GM08714 (cell line): ENCODE measurements around the gene CHI3L2.

Experiments used
- H3K4me3 ChIP-seq: fragments of 200-500 bp; sonication (Bioruptor generic); 2 replicates; pipeline ENCODE4 v1.5.1; 2014; ENCODE audit warnings: mild to moderate bottlenecking, low read length, inconsistent platforms
- ZNF274 ChIP-seq: IDR thresholded peaks from 2 replicates; pipeline ENCODE4 v1.6.1; 2012; ENCODE audit warnings: mild to moderate bottlenecking, low read depth, low read length

CHI3L2 gene

GRCh38 chr1:111197598-111198284 is 29.8 kb upstream of the CHI3L2 start:
- H3K4me3 ChIP-seq, result peak overlapping the region; percentile 13; the same call in 1 of the 2 replicates
- TF ChIP-seq ZNF274, result no peak

- no peak for TF ChIP-seq ZNF274
- peak overlapping the region; percentile 13; the same call in 1 of the 2 replicates for H3K4me3 ChIP-seq
Observed at GRCh38 chr1:111198836-111199235, 28.7 kb upstream of the CHI3L2 start.

GRCh38 chr1:111199329-111199728 is 28.2 kb upstream of the CHI3L2 start:
- TF ChIP-seq ZNF274, result no peak

GRCh38 chr1:111199881-111200801 is 27.4 kb upstream of the CHI3L2 start, which contains the start of gene DENND2D:
DENND2D (minus strand) TSS chr1:111200646; CDS start chr1:111200459, 187 bp downstream.
- TF ChIP-seq ZNF274, result no peak
- H3K4me3 ChIP-seq, result peak within 1 kb of the TSS; percentile 13; the same call in 1 of the 2 replicates

More at GRCh38 chr1:111199329-111199728, 28.2 kb upstream of the CHI3L2 start:
- peak overlapping the region; percentile 13; the same call in 1 of the 2 replicates for H3K4me3 ChIP-seq

- H3K4me3 ChIP-seq, result no peak overlapping the region; the same call in 1 of the 2 replicates
- no peak for TF ChIP-seq ZNF274
Observed at GRCh38 chr1:111200802-111201161, 26.7 kb upstream of the CHI3L2 start.

- no peak overlapping the region; the same call in 1 of the 2 replicates for H3K4me3 ChIP-seq
- no peak for TF ChIP-seq ZNF274
Observed at GRCh38 chr1:111201275-111202090, 26.0 kb upstream of the CHI3L2 start.

- H3K4me3 ChIP-seq, result no peak overlapping the region; the same call in 1 of the 2 replicates
- no peak for TF ChIP-seq ZNF274
Observed at GRCh38 chr1:111202366-111202706, 25.2 kb upstream of the CHI3L2 start.

- no peak for TF ChIP-seq ZNF274
- H3K4me3 ChIP-seq, result peak overlapping the region; percentile 66; the same call in 1 of the 2 replicates
Observed at GRCh38 chr1:111202707-111203623, 24.5 kb upstream of the CHI3L2 start.

GRCh38 chr1:111203681-111204200 is 23.8 kb upstream of the CHI3L2 start:
- TF ChIP-seq ZNF274, result no peak
- H3K4me3 ChIP-seq, result peak overlapping the region; percentile 71; the same call in 1 of the 2 replicates

GRCh38 chr1:111204201-111204982 is 23.1 kb upstream of the CHI3L2 start:
- no peak for TF ChIP-seq ZNF274
- peak overlapping the region; percentile 71; the same call in 1 of the 2 replicates for H3K4me3 ChIP-seq

GRCh38 chr1:111204983-111205713 is 22.4 kb upstream of the CHI3L2 start:
- no peak for TF ChIP-seq ZNF274
- H3K4me3 ChIP-seq, result peak overlapping the region; percentile 71; the same call in 1 of the 2 replicates
